Measurements from ENCODE around the gene DYNLRB1. TPM values are rescaled to one million over a fixed set of nuclear protein-coding genes. Genes with fewer than 3 reads are reported as not detected.

Gene DYNLRB1
- total and polyA plus RNA-seq, 9 of the 15 experiments (the other 6 are each of a cell fraction or from before 2014, with no cell fraction given), result 48.7 to 358 (median 121) TPM

DNA sequence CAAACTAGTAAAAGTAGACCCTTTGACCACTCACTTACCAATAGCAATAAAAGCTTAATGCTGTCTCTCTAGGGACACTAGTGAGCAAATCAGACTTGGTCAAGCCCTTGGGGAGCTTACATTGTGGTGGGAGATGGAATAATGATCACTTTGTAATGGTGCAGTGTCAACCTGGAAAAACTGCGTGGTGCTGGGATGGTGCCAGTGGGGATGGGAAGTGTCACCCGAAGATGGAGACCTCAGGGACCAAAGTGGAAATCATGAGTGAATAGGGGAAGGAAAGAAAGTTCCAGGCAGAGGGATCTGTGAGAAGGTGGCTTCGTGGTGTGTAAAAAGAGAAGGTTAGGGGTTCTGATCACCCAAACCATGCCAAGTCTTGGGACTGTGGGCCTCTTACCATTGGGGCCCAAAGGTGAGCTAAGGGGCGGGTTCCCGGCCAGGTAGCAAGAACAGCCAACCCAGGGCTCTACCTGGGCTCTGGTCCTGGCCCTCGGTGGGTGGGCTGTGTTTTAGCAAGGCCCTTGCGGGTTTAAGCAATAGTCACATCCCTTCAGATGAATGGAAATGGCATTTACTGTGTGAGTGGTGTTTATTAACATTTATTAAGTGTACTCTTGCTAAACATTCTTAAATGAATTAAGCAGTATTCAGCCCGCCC, 15.5 kb downstream of the DYNLRB1 start:
- H3K4me1 ChIP-seq (replicated peaks in 1 of 2; ENCODE audit: control insufficient read depth in 2 of 2, insufficient read depth in 2 of 2, low read length in 2 of 2), result no peaks in the 10 kb centered on the region
- intact Hi-C loops (cut with micrococcal nuclease), result no loop called here
- CTCF ChIA-PET (ENCODE audit: low intra/inter-chr PET ratio), result no interaction called here
- peaks cover 77% of the 10 kb centered on the region for H3K36me3 ChIP-seq (ENCODE audit: control insufficient read depth, insufficient read depth, low read length)
- POLR2A ChIA-PET, result interaction anchor here (0.7 to 0.9 kb wide), 5 partner anchors 11 to 333 kb away, joined by 3 to 5 read pairs (median 3); partner anchors contain the start of gene AHCY
- no peaks in the 10 kb centered on the region for H3K27me3 ChIP-seq (ENCODE audit: control insufficient read depth in 2 of 2, insufficient read depth in 2 of 2, low read length in 2 of 2)
- BruUV-seq (replicated peaks), result no TSS peak
- no peaks in the 10 kb centered on the region; the same call in 1 of the 2 replicates for H3K9me3 ChIP-seq (replicated peaks; ENCODE audit: control insufficient read depth, insufficient read depth, low read depth, low read length)
- FAIRE-seq, result no peak
- peaks cover 3% of the 10 kb centered on the region; the same call in 1 of the 2 replicates for H4K20me1 ChIP-seq (replicated peaks; ENCODE audit: control insufficient read depth, insufficient read depth, low read length)
- no peaks in the 10 kb centered on the region for H3K9me1 ChIP-seq (ENCODE audit: control insufficient read depth, insufficient read depth, low read length)
- no peak overlapping the region for H2AFZ ChIP-seq (ENCODE audit: low read depth, low read length)
- H3K9ac ChIP-seq (ENCODE audit: insufficient read depth in 1 of 2, low read depth in 2 of 2, low read length in 2 of 2), result no peak overlapping the region
- no peak overlapping the region for H3K4me2 ChIP-seq (ENCODE audit: insufficient read depth, low read length)
- 88% methylated on average over 7 of the region's 8 CpGs for WGBS (ENCODE audit: insufficient coverage, low coverage, missing lambda C conversion rate)
- DNase-seq (ENCODE audit: extremely low read depth in 1 of 4, low spot score in 3 of 4), result no peak
- no peak overlapping the region for H3K4me3 ChIP-seq
- ATAC-seq, result no peak
- peaks cover 4% of the 10 kb centered on the region; the same call in 1 of the 3 replicates for H3K79me2 ChIP-seq (ENCODE audit: control insufficient read depth, insufficient read depth, low read length)
- no peak overlapping the region for H3K27ac ChIP-seq (ENCODE audit: extremely low read depth, low read depth, low read length)
- in situ Hi-C loops (cut with MboI), result loop anchor here (10.0 kb wide), 1 partner anchor 173 kb away; the partner anchor contains the start of gene TP53INP2
- TF ChIP-seq ZNF589 (CRISPR knock-in tag; IDR thresholded peaks at IDR 0.05; ENCODE audit: low read depth) (no peak), CBFA2T3 (IDR thresholded peaks at IDR 0.05) (no peak), NBN (IDR thresholded peaks at IDR 0.05; ENCODE audit: low read depth) (no peak), ZNF239 (CRISPR knock-in tag; IDR thresholded peaks at IDR 0.05) (no peak), SRF (CRISPR knock-in tag; IDR thresholded peaks at IDR 0.05) (no peak)
- TF ChIP-seq, protein P1, sequence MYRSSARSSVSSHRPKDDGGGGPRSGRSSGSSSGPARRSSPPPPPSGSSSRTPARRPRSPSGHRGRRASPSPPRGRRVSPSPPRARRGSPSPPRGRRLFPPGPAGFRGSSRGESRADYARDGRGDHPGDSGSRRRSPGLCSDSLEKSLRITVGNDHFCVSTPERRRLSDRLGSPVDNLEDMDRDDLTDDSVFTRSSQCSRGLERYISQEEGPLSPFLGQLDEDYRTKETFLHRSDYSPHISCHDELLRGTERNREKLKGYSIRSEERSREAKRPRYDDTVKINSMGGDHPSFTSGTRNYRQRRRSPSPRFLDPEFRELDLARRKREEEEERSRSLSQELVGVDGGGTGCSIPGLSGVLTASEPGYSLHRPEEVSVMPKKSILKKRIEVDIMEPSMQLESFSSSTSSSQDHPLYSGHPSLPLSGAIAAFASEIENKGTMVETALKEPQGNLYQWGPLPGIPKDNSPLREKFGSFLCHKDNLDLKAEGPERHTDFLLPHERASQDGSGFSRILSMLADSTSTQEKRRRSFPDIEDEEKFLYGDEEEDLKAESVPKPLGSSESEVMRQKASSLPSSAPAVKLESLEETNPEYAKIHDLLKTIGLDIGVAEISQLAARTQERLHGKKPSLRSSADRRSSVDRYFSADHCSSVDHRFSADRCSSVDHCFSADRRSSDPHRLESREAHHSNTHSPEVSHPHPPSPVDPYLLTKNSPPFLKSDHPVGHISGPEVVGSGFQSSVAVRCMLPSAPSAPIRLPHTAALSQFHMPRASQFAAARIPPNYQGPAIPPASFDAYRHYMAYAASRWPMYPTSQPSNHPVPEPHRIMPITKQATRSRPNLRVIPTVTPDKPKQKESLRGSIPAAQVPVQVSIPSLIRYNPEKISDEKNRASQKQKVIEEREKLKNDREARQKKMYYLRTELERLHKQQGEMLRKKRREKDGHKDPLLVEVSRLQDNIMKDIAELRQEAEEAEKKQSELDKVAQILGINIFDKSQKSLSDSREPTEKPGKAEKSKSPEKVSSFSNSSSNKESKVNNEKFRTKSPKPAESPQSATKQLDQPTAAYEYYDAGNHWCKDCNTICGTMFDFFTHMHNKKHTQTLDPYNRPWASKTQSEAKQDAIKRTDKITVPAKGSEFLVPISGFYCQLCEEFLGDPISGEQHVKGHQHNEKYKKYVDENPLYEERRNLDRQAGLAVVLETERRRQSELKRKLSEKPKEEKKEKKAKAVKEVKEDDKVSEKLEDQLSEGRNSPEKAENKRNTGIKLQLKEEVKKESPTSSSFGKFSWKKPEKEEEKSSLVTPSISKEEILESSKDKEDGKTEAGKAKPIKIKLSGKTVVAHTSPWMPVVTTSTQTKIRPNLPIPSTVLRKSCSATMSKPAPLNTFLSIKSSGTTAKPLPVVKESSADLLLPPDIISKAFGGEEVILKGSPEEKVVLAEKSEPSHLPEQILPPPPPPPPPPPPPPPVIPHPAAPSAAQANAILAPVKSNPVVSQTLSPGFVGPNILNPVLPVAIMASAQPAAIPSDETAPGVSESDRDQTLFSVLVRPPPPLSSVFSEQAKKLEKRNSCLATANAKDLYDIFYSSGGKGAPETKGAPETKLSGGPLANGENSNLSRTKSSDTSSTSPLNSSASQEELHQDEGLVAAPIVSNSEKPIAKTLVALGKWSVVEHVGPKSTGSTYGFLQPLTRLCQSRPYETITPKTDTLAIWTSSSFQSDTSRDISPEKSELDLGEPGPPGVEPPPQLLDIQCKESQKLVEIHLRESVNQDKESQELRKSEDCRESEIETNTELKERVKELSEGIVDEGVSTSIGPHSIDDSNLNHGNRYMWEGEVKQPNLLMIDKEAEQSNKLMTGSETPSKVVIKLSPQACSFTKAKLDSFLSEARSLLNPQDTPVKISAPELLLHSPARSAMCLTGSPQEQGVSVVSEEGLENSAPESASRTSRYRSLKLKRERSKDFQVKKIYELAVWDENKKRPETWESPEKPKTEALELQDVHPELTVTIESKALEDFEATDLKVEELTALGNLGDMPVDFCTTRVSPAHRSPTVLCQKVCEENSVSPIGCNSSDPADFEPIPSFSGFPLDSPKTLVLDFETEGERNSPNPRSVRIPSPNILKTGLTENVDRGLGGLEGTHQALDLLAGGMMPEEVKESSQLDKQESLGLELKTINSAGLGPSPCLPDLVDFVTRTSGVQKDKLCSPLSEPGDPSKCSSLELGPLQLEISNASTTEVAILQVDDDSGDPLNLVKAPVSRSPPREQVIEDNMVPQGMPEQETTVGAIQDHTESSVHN (IDR thresholded peaks at IDR 0.05; ENCODE audit: borderline replicate concordance in 1 of 2, low read depth in 1 of 2), result no peak
- TF ChIP-seq, protein P2, sequence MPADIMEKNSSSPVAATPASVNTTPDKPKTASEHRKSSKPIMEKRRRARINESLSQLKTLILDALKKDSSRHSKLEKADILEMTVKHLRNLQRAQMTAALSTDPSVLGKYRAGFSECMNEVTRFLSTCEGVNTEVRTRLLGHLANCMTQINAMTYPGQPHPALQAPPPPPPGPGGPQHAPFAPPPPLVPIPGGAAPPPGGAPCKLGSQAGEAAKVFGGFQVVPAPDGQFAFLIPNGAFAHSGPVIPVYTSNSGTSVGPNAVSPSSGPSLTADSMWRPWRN (IDR thresholded peaks at IDR 0.05; ENCODE audit: low read depth), result no peak
- TF ChIP-seq, protein P3, sequence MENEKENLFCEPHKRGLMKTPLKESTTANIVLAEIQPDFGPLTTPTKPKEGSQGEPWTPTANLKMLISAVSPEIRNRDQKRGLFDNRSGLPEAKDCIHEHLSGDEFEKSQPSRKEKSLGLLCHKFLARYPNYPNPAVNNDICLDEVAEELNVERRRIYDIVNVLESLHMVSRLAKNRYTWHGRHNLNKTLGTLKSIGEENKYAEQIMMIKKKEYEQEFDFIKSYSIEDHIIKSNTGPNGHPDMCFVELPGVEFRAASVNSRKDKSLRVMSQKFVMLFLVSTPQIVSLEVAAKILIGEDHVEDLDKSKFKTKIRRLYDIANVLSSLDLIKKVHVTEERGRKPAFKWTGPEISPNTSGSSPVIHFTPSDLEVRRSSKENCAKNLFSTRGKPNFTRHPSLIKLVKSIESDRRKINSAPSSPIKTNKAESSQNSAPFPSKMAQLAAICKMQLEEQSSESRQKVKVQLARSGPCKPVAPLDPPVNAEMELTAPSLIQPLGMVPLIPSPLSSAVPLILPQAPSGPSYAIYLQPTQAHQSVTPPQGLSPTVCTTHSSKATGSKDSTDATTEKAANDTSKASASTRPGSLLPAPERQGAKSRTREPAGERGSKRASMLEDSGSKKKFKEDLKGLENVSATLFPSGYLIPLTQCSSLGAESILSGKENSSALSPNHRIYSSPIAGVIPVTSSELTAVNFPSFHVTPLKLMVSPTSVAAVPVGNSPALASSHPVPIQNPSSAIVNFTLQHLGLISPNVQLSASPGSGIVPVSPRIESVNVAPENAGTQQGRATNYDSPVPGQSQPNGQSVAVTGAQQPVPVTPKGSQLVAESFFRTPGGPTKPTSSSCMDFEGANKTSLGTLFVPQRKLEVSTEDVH (IDR thresholded peaks at IDR 0.05; ENCODE audit: low read depth, partially characterized antibody), result no peak

Data from K562 (cell line).